GM12875 (cell line): Measurements from ENCODE around the gene ZNF630.
"Not testable (repeated sequence)": the region's sequence is repeated elsewhere in the genome, so short reads cannot be mapped to it uniquely, and the experiment has no call there.

ENCODE experiments used
- H3K4me3 ChIP-seq: one replicate; pipeline ENCODE4 v1.5.1; 2011; ENCODE audit warnings: low read depth, low read length, control low read depth
- TF ChIP-seq, protein P1 (sequence below): IDR thresholded peaks from 2 replicates; pipeline ENCODE4 v1.5.1; 2011; ENCODE audit warnings: low read depth, mild to moderate bottlenecking, control low read depth, inconsistent platforms, low read length, moderate library complexity, borderline replicate concordance; ENCODE audit not compliant: insufficient read depth

The ZNF630 gene

DNA sequence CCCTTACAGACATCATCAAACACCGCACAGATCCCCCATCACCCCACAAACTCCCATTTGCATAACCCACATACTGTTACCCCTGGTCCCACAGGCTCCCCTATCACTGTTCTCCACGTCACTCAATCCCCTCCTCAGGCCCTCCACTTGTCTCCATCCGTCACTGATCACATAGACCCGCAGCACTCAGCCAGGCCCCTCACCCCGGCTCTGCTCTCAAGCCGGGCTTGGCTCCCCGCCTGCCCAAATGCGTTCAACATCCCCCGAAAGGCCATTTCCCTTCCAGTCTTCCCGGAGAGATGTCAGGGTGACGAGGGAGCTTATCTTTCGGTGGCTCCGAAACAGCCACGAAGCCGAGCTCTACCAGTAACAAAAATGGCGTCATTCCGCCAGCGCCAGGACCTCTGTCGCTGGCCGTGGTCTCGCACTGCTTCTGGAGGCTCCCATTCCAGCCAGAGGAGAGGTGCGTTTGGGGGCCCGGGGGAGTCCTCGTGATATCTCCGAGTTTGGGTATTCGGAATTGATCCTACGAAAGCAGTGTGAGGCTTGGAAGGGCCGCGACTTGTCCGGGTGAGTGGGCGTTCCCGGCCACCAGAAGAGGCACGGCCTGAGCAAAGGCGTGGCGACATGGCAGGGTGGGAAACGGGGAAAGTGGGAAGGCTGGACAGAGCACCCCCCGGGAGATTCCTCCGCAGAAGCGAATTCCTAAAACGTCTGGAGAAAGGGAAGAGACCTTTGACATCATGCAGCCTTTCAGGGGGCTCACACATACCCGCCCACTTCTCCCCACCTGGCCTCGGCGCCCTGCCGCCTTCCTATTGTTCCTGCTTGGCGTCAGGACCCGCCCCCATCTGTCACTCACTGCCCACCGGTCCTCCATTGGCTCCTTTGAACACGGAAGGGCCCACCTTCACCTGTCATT is at the start of gene ZNF630:
TSS of gene ZNF630 (minus strand) at position 577 of the 922 bp plus-strand sequence. CDS start 4,754 bp downstream, outside the sequence.
- peak within 1 kb of the TSS; percentile 63 for H3K4me3 ChIP-seq
- TF ChIP-seq, protein P1, sequence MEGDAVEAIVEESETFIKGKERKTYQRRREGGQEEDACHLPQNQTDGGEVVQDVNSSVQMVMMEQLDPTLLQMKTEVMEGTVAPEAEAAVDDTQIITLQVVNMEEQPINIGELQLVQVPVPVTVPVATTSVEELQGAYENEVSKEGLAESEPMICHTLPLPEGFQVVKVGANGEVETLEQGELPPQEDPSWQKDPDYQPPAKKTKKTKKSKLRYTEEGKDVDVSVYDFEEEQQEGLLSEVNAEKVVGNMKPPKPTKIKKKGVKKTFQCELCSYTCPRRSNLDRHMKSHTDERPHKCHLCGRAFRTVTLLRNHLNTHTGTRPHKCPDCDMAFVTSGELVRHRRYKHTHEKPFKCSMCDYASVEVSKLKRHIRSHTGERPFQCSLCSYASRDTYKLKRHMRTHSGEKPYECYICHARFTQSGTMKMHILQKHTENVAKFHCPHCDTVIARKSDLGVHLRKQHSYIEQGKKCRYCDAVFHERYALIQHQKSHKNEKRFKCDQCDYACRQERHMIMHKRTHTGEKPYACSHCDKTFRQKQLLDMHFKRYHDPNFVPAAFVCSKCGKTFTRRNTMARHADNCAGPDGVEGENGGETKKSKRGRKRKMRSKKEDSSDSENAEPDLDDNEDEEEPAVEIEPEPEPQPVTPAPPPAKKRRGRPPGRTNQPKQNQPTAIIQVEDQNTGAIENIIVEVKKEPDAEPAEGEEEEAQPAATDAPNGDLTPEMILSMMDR = no peak

DNA sequence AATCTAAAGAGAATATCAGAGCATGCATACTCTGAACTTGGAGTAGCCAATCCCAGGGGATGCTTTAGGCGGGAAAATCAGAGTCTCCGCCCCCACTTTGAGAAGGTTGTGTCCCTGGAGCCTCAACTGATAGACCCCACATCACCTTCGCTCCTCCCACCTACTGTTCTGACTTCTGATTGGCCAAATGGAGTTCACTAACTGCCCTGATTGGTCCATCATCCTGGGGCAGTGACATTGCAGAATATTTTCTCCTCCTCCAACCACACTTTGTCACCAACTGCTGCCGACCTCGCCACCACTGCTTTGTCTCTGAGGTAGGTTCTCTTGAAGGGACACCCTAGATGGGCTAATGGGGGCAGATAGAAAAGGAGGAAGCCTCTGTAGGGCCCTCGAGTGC is 36.3 kb upstream of the ZNF630 start:
- TF ChIP-seq, protein P1 = no peak
- H3K4me3 ChIP-seq = no peak overlapping the region

DNA sequence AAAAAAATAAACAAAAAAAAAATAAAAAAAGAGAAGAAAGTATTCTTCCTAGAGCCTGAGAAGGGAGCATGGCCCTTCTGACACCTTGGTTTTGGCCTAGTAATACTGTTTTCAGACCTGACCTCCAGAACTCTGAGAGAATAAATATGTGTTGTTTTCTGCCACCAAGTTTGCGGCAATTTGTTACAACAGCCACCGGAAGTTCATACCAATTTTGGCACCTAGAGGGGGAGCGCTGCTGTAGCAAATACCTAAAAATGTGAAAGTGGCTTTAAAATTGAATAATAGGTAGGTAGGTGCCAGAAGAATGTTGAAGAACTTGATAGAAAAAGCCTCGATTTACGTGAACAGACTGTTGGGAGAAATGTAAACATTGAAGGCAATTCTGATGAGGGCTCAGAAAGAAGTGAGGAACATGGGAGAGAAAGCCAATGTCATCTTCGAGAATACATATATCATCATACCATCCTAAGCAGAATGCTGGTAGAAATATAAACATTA is 31.5 kb upstream of the ZNF630 start:
- no peak overlapping the region for H3K4me3 ChIP-seq
- TF ChIP-seq, protein P1 = no peak

DNA sequence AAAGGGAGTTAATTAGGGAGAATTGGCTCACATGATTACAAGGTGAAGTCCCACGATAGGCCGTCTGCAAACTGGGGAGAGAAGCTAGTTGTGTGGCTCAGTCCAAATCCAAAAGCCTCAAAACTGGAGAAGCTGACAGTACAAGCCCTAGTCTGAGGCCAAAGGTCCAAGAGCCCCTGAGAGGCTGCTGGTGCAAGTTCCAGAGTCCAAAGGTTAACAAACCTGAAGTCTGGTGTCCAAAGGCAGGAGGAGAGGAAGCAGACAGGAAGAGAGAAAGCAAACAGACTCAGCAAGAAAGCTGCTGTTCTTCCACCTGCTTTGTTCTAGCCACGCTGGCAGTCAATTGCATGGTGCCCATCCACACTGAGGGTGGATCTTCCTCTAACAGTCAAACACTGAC is 30.0 kb upstream of the ZNF630 start:
- TF ChIP-seq, protein P1 = no peak
- H3K4me3 ChIP-seq = no peak overlapping the region

DNA sequence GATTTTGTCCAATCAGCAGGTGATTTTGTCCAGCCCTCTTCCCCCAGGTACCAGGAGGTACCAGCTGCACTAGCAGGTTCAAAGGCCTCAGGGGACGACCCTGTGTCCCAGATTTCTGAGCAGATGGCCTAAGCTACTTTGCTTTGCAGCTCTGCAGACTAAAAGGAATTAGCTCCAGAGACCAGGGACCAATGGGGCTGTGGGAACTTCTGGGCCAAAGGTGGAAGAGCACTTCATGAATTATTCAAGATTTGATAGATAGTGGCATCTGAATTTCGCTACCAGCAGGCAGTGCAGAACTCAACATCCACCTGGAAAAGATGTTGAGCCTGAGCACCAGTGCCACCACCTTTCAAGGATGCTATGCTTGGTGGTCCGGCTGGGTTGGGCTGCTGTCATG is 21.1 kb upstream of the ZNF630 start:
- H3K4me3 ChIP-seq = not testable (repeated sequence)

DNA sequence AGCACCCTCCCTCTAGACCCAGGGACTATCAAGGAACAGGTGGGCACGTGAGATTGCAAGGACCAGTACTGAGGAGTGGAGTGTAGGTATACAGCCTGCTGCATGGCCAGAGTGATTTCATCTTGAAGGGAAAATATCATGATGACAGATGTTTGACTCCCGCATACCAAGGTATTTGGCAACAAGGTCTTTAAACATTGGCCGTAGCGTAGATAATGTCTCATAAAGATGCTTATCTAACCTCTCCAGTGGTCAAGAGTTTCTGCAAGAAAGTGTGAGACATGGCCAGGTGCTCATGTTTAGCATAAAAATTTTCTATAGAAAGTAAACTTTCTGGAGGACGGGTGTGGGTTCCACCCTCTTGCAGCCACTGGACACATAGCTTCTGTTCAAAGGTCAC is 18.7 kb upstream of the ZNF630 start:
- TF ChIP-seq, protein P1 = no peak
- H3K4me3 ChIP-seq = no peak overlapping the region

DNA sequence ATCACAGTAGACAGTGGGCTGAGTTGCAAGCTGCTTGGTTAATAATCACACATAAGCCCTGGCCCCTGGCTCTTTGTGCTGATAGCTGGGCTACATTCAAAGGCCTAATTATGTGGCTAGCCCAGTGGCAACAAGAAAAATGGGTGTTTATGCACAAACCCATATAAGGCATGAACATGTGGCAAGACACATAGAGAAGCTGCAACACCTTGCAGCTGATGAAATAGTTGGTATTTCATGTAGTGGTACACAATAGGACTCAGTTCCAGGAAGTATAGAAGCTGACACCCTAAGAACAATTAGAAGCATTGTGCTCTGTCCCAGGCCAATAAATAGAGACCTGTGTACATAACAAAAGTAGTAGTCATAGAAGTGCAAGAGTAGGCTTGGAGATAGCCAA is 14.6 kb upstream of the ZNF630 start:
- no peak overlapping the region for H3K4me3 ChIP-seq
- TF ChIP-seq, protein P1 = no peak
